ENCODE results near the gene FAM120B.
"Not testable (repeated sequence)": the region's sequence is repeated elsewhere in the genome, so short reads cannot be mapped to it uniquely, and the experiment has no call there.

FAM120B gene

GRCh38 chr6:170393807-170394399, 87.3 kb downstream of the FAM120B start:
- Histone ChIP-seq H2AFZ (ENCODE audit: low read depth, low read length) (no peak overlapping the region), H3K4me3 (ENCODE audit: low read length) (no peak overlapping the region), H3K36me3 (replicated peaks; ENCODE audit: low read depth, low read length) (peaks cover 6% of the 10 kb centered on the region), H3K4me1 (ENCODE audit: low read length) (no peaks in the 10 kb centered on the region), H3K4me2 (ENCODE audit: low read length) (no peak overlapping the region), H3K9me3 (ENCODE audit: insufficient read depth, low read length) (no peaks in the 10 kb centered on the region), H3K79me2 (ENCODE audit: low read length) (no peaks in the 10 kb centered on the region), H3K27ac (ENCODE audit: low read length) (no peak overlapping the region), H4K20me1 (ENCODE audit: insufficient read depth, low read length) (no peaks in the 10 kb centered on the region), H3K27me3 (ENCODE audit: low read depth, low read length) (no peaks in the 10 kb centered on the region), H3K9ac (ENCODE audit: low read length) (no peak overlapping the region)
- TF ChIP-seq EZH2phosphoT487 (IDR thresholded peaks at IDR 0.05; ENCODE audit: low read depth) (no peak), CTCF (IDR thresholded peaks at IDR 0.05; ENCODE audit: low read depth, low read length) (no peak)

GRCh38 chr6:170394980-170395379, 88.4 kb downstream of the FAM120B start:
- no peak overlapping the region for H2AFZ ChIP-seq (ENCODE audit: low read depth, low read length)
- TF ChIP-seq CTCF (IDR thresholded peaks at IDR 0.05; ENCODE audit: low read depth, low read length) (no peak), EZH2phosphoT487 (IDR thresholded peaks at IDR 0.05; ENCODE audit: low read depth) (no peak)
- no peaks in the 10 kb centered on the region for H3K4me1 ChIP-seq (ENCODE audit: low read length)
- no peak overlapping the region for H3K4me3 ChIP-seq (ENCODE audit: low read length)
- H3K27me3 ChIP-seq (ENCODE audit: low read depth, low read length): no peaks in the 10 kb centered on the region
- no peaks in the 10 kb centered on the region for H3K79me2 ChIP-seq (ENCODE audit: low read length)
- H3K4me2 ChIP-seq (ENCODE audit: low read length): no peak overlapping the region
- H3K36me3 ChIP-seq (replicated peaks; ENCODE audit: low read depth, low read length): peaks cover 6% of the 10 kb centered on the region
- H4K20me1 ChIP-seq (ENCODE audit: insufficient read depth, low read length): no peaks in the 10 kb centered on the region
- no peak overlapping the region for H3K9ac ChIP-seq (ENCODE audit: low read length)
- no peaks in the 10 kb centered on the region for H3K9me3 ChIP-seq (ENCODE audit: insufficient read depth, low read length)
- no peak overlapping the region for H3K27ac ChIP-seq (ENCODE audit: low read length)

GRCh38 chr6:170398743-170399369, 92.3 kb downstream of the FAM120B start:
- H3K4me1 ChIP-seq (ENCODE audit: low read length); H3K27ac ChIP-seq (ENCODE audit: low read length); H3K4me2 ChIP-seq (ENCODE audit: low read length); H2AFZ ChIP-seq (ENCODE audit: low read depth, low read length); H4K20me1 ChIP-seq (ENCODE audit: insufficient read depth, low read length); H3K9ac ChIP-seq (ENCODE audit: low read length); H3K9me3 ChIP-seq (ENCODE audit: insufficient read depth, low read length); H3K79me2 ChIP-seq (ENCODE audit: low read length); H3K4me3 ChIP-seq (ENCODE audit: low read length); H3K27me3 ChIP-seq (ENCODE audit: low read depth, low read length); H3K36me3 ChIP-seq (replicated peaks; ENCODE audit: low read depth, low read length): not testable (repeated sequence)

- not testable (repeated sequence) for H3K79me2 ChIP-seq (ENCODE audit: low read length); H3K27me3 ChIP-seq (ENCODE audit: low read depth, low read length); H3K36me3 ChIP-seq (replicated peaks; ENCODE audit: low read depth, low read length)
Measured at GRCh38 chr6:170399955-170400558, 93.5 kb downstream of the FAM120B start.

GRCh38 chr6:170402318-170403040, 95.9 kb downstream of the FAM120B start:
- no peak overlapping the region for H3K4me2 ChIP-seq (ENCODE audit: low read length)
- H3K9me3 ChIP-seq (ENCODE audit: insufficient read depth, low read length): no peaks in the 10 kb centered on the region
- H3K36me3 ChIP-seq (replicated peaks; ENCODE audit: low read depth, low read length): no peaks in the 10 kb centered on the region
- no peaks in the 10 kb centered on the region for H3K4me1 ChIP-seq (ENCODE audit: low read length)
- H3K27ac ChIP-seq (ENCODE audit: low read length): no peak overlapping the region
- H3K4me3 ChIP-seq (ENCODE audit: low read length): no peak overlapping the region
- no peaks in the 10 kb centered on the region for H4K20me1 ChIP-seq (ENCODE audit: insufficient read depth, low read length)
- H3K27me3 ChIP-seq (ENCODE audit: low read depth, low read length): no peaks in the 10 kb centered on the region
- no peak overlapping the region for H2AFZ ChIP-seq (ENCODE audit: low read depth, low read length)
- H3K79me2 ChIP-seq (ENCODE audit: low read length): no peaks in the 10 kb centered on the region
- no peak for TF ChIP-seq CTCF (IDR thresholded peaks at IDR 0.05; ENCODE audit: low read depth, low read length)
- no peak for TF ChIP-seq EZH2phosphoT487 (IDR thresholded peaks at IDR 0.05; ENCODE audit: low read depth)
- no peak overlapping the region for H3K9ac ChIP-seq (ENCODE audit: low read length)

More at GRCh38 chr6:170399955-170400558, 93.5 kb downstream of the FAM120B start:
- not testable (repeated sequence) for H3K9me3 ChIP-seq (ENCODE audit: insufficient read depth, low read length); H3K4me1 ChIP-seq (ENCODE audit: low read length); H3K4me3 ChIP-seq (ENCODE audit: low read length); H4K20me1 ChIP-seq (ENCODE audit: insufficient read depth, low read length); H2AFZ ChIP-seq (ENCODE audit: low read depth, low read length); H3K27ac ChIP-seq (ENCODE audit: low read length); H3K9ac ChIP-seq (ENCODE audit: low read length); H3K4me2 ChIP-seq (ENCODE audit: low read length)
